DMS153 (cell line): ENCODE results near the gene CFAP299.

Experiments used
- DNase-seq: peaks from one replicate; lab custom pipeline; 2025; lab: John Stamatoyannopoulos, UW

CFAP299 gene

DNA sequence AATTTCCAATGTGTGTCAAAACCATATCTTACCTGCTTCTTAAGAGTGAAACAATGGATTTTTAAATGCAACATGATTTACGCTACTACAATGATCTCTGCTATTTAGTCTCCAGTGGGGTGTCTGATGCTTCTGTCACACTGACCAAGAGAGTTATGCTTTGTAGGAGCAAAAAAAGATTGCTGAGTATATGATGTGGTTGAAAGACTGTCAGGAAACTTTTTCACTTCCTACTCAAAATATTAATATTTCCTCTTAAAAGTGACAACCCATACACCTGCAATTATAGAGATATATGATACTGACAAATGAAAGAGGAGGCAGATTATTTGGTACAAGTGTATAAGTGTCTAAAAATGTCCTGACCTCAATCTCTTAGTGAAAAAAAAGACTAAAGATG, 589.8 kb downstream of the CFAP299 start:
- DNase-seq, result no peak

DNA sequence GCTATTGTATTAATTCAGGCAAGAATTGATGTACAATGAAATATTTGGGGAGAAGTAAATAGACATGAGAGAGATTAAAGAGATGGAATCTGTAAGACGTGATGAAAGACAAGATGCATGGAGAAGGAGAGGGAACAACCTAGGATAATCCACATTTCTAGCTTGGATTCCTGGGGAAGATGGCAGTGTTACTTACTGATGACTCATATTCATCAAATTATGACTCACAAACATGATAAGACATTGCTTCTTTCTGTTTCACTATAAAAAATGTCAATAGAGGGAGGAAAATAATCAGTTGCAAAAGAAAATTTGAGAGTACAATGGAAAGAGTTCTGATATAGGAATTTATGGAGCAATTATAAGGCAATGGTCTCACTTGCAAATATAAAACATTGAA, 590.9 kb downstream of the CFAP299 start:
- DNase-seq, result no peak

DNA sequence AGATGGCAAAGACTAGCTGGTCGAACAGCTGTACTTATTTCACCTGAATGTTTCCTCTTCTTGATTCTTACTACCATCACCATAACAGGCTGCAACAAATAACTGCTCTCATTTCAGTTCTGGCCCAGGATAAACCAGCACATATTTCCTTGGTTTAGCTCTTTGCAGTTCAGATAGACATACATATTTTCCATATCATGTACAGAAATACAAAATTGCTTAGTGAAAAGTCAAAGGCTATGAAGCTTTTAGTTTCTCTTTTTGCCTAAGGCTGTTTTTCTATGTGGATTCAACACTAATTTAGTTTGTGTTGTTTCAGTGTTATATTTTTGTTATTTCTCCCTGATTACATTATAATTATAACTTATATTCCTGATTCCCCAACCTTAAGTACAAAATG, 591.4 kb downstream of the CFAP299 start:
- no peak for DNase-seq

DNA sequence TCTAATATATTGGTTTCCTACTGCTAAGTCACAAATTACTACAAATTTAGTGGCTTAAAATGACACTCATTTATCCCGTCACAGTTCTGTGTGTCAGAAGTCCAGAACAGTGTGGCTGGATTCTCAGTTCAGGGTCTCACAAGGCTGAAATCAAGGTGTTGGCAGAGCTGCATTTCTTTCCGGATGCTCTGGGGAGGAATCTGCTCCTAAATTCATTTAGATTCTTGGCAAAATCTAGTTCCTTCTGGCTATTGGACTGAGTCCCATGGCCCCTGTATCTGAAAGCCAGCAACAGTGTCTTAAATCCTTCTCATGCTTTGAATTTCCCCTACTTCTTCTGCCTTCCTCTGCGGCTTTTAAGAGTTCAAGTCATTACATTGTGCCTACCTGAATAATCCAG, 591.9 kb downstream of the CFAP299 start:
- no peak for DNase-seq

DNA sequence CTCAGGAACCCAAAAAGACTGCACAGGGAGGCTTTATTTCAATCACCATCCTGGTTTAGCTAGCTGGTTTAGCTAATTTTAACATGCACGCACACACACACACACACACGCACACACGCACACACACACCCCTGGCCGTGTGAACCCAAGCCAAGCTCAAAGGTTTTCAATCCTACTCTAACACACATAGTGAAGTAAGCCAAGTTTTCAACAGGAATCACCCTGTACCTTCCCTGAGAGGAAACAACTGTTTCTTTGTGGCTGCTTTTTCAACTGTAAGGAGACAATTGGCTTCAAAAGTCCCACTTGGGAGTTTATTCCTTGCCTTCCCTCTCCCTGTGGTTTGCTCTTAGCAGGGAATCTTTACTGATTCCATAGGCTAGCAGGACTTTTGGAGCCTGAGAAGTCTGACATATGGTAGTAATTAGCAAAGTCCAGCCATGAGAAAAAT, 596.1 kb downstream of the CFAP299 start:
- no peak for DNase-seq

DNA sequence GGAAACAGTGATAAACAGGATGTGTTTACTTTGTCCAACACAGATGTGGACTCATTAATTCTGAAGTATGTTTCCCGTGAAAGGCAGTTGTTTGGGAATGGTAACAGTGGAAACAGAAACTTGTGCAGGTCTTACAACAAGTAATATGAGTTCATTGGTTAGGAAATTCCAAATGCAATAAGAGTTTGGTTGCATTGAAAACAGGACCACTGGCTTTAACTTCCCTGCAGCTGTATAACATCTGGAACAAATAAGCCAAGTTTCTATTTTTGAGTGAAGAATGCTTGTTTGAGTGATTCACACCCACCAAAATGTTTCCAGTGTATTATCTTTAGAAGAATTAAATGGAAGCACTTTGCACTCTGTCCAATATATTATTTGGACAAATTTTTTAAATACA, 612.6 kb downstream of the CFAP299 start:
- no peak for DNase-seq

DNA sequence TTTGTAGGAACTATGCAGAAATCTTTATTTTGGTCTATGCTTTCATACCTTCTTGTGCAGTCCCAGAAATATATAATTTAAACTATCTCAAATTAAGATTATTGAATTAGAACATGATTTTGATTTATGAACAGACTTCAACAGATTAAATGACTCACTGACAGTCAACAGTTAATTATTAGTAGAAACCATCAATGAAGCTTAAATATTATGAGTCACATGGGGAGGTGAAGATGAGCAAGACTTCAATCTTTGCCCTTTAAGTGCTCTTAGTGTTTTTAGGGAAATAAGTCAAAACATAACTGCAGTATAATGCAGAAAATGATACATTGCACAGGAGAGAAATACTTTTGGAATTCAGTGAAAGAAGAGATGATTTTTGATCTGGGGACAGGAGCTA, 613.5 kb downstream of the CFAP299 start:
- no peak for DNase-seq

DNA sequence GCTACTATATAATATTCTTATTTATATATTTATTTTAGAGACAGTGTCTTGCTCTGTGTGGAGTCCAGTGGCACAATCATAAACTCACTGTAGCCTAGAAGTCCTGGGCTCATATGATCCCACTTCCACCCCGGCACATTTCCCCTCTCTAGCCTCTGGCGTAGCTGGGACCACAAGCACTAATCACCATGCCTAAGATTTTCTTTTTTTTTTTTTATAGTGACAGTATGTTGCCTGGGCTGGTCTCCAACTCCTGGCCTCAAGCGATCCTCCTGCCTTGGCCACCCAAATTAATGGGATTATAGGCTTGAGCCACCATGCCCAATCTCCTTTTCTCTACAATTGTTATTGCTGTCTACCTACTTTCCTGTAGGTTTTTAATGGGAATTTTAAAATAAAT, 620.9 kb downstream of the CFAP299 start:
- no peak for DNase-seq

DNA sequence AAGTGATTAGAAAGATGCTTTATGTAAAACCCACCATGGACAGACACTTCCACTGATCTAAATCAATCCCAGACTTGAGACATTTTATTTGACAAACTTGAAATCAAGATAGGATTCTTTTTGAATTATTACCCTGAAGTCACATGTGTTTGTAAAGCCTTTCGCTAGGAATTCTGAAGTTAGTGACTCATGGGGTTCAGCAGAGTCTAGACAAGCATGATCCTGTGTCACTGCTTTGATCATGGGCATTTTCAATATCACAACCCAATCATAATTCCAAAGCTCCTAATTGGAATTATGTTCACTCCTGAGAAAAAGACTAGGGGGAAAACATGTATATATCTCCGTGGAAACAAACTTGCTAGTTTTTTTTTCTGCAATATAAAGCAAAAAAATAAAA, 627.5 kb downstream of the CFAP299 start:
- no peak for DNase-seq

DNA sequence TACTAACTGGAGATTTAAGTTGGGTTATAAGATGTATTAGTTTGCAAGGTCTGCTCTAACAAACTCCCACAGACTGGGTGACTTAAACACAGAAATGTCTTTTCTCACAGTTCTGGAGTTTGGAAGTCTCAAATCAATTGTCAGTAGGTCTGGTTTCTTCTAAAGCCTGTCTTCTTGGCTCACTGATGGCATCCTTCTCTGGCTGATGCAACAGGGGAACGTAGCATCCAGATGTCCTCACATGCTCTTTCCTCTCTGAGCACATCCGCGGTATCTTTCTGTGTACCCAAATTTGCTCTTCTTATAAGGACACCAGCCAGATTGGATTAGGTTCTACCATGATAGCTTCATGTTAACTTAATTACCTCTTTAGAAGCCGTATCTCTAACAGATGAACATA, 631.8 kb downstream of the CFAP299 start:
- DNase-seq, result no peak

DNA sequence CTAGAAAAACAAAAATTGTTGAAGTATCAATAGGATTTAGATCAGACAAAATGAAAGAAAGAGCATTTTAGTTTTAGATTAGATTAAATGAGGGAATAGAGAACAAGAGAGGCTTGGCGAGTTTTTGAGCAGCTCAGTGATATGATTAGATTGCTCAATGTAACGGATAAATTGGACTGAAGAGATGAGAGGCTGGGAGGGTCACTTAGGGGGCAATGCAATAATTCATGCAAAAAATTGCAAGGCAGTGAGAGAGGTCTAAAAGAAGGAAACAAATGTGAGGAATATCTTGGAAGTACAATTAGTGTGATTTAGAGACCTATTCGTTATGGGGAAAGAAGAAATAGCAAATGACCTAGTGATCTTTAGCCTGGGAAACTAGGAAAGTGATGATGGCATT, 644.7 kb downstream of the CFAP299 start:
- no peak for DNase-seq

DNA sequence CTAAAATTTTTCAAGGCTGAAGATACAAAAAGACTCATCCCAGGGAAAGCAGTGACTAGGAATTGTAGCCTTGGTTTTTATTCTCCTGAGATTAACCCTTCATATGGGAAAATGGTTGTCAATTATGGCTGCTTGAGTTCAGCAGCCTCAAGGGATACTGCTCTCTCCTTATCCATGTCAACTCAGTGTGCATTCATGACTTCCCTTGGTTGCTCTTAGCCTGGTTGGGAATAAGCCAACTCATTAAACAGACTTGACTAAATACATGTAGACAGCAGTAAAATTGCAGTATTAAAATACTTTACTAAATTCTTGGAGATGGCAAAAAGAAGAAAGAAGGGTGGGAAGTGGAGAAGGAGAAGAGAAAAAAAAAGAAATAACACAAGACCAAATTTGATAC, 650.5 kb downstream of the CFAP299 start:
- no peak for DNase-seq

DNA sequence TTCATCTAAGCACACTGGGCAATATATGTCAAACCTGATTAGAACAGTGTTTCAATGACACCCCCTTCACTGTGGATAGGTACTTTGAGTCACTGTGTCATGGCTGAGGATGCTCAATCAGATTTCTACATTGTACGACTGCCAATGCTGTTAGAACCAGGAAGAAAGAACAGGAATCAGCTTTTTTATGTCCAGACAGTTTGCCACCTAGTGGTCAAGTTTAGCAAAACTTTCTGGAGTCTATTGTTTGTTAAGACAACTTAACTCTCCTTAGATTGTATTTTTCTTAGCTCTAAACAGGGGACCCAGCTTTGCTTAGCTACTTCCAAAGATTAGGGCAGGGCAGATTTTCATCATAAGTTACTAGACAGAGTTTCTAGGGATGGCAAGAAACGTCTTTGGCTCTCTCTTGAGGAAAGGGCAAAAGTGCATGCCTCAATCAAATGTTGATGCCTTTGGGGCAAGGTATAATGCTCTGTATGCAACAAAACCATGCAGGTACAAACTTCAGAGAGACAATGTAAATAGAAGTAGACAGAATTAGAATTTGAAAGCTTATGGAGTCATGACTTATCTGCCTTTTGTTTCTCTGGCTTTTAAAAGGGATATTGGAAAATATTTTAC, 654.5 kb downstream of the CFAP299 start:
- DNase-seq, result no peak

DNA sequence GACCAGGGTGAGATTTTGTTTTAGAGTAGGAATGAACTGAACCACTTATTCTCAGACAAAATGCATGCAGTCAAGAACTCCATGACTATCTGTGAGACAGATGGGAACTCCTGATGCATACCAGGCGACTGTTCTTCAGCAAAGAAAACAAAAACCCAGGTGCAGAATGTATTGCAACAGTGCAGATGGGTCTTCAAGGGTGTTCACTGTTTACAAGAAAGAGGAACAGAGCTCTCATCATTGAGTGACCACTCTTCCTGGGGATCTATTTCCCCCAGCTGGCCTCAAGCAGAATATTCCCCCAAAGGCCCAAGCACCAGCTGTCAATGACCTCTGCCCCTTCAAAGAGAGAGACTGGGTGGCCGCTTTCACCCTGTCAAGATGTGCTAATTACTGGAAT, 655.3 kb downstream of the CFAP299 start:
- no peak for DNase-seq

DNA sequence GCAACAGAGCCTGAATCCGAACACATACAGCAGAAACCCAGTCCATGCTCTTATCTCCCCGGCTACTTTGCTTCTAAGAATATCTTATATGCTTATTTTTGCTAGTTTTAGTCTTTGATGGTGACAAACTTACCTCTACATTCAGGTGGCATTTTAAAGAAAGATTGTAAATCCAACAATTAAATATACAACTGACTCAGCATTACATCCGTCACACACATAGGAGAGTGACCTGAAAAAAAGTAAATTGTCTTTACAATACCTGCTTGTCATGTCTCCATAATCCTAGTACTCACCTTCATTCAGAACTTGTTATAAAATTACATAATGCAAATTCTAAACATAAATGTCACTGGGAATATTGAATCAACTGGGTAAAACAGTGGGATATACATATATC, 664.4 kb downstream of the CFAP299 start:
- no peak for DNase-seq

DNA sequence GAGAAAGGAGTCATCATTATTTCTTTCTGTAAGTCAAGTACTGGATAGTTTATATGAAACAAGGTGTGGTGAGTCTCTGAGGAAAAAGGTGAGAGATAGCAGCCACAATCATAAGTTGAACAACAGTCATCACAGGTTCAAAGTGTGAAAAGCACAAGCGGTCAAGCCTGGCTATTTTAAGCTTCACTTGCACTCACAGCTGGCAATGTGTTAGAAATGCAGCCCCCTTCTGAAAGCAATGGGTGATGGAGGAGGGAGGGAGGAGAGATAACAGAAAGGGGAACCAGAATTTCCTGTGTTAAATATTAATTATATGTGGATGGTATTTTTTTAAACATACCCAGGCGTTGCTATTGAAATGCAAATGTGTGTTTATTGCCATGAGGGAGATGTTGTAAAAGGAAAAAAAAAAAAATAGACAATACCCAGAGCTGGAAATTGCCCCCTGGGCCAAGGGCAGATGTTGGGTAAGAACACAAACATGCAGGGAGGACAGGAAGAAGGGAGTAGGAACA, 668.1 kb downstream of the CFAP299 start:
- no peak for DNase-seq

DNA sequence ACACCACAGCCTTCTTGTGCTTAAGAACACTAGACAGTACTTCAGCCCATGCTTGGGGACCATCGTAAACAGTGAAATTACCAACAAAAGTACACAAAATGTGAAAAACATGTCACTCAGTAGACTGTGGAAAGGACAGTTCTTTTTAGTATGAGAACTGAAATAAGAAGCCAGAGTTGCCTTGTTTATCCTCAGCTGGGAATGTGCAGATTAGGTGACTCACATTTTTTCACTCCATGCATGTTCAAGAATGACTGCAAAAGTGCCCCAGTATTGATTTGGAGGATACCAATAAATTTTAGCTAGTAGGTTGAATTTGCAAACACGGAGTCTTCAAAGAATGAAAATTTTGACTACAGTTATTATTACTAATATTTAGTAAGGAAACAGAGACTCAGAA, 671.9 kb downstream of the CFAP299 start:
- no peak for DNase-seq
